Endothelial cell (in vitro differentiated cells): Measurements from ENCODE around the gene ZNF319. TPM values are rescaled to one million over a fixed set of nuclear protein-coding genes. Genes with fewer than 3 reads are reported as not detected.

Experiments
- DNase-seq: peaks from one replicate; pipeline ENCODE4 v3.0.0; 2021; ENCODE audit warnings: low spot score
- H3K27ac Mint-ChIP-seq: one replicate; pipeline ENCODE4 v1.8.0; 2021; ENCODE audit warnings: mixed read lengths, inconsistent platforms; ENCODE audit not compliant: unreplicated experiment
- H3K27me3 Mint-ChIP-seq: one replicate; pipeline ENCODE4 v1.8.0; 2021; ENCODE audit warnings: mild to moderate bottlenecking, moderate library complexity, mixed read lengths, inconsistent platforms; ENCODE audit not compliant: unreplicated experiment
- H3K36me3 Mint-ChIP-seq: one replicate; pipeline ENCODE4 v1.8.0; 2021; ENCODE audit warnings: mild to moderate bottlenecking, low read depth, mixed read lengths, inconsistent platforms; ENCODE audit not compliant: unreplicated experiment
- H3K4me1 Mint-ChIP-seq: one replicate; pipeline ENCODE4 v1.8.0; 2021; ENCODE audit warnings: mild to moderate bottlenecking, mixed read lengths, inconsistent platforms; ENCODE audit not compliant: unreplicated experiment
- H3K4me3 Mint-ChIP-seq: one replicate; pipeline ENCODE4 v1.8.0; 2021; ENCODE audit warnings: mild to moderate bottlenecking, mixed read lengths, inconsistent platforms; ENCODE audit not compliant: unreplicated experiment
- H3K9me3 Mint-ChIP-seq: one replicate; pipeline ENCODE4 v1.8.0; 2021; ENCODE audit warnings: mixed read lengths, inconsistent platforms; ENCODE audit not compliant: unreplicated experiment
- CTCF ChIP-seq: fragments of 200-600 bp; sonication (generic); IDR thresholded peaks from one replicate; pipeline ENCODE4 v1.5.0; 2021; ENCODE audit warnings: antibody characterized with exemption; ENCODE audit not compliant: unreplicated experiment
- total RNA-seq: library from RNA; stranded (reverse); fragmentation: NEBNext Ultra II Directional; extraction: Animal tissue kit (Norgen Biotek cat#: 25700); gene quantifications from one replicate; pipeline ENCODE4 v1.2.1, GENCODE V29; 2021; ENCODE audit not compliant: unreplicated experiment

ZNF319 gene
- total RNA-seq, 1 donor from 2014 or later: 16.1 TPM

- DNase-seq: no peak
- peaks cover 4% of the 10 kb centered on the region for H3K4me1 Mint-ChIP-seq
- no peaks in the 10 kb centered on the region for H3K9me3 Mint-ChIP-seq
- TF ChIP-seq CTCF: no peak
- no peak overlapping the region for H3K27ac Mint-ChIP-seq
- H3K4me3 Mint-ChIP-seq: no peak overlapping the region
- no peaks in the 10 kb centered on the region for H3K36me3 Mint-ChIP-seq
- peaks cover 2% of the 10 kb centered on the region for H3K27me3 Mint-ChIP-seq
Measured at GRCh38 chr16:57971848-57972247, 28.6 kb downstream of the ZNF319 start.

- Mint-ChIP-seq H3K4me1 (peaks cover 4% of the 10 kb centered on the region), H3K9me3 (no peaks in the 10 kb centered on the region), H3K27me3 (peaks cover 4% of the 10 kb centered on the region), H3K4me3 (no peak within 1 kb of the TSS), H3K36me3 (no peaks in the 10 kb centered on the region), H3K27ac (no peak within 1 kb of the TSS)
- no peak for TF ChIP-seq CTCF
- no peak for DNase-seq
Measured at GRCh38 chr16:57970970-57971369, 29.5 kb downstream of the ZNF319 start, which contains the start of gene CNGB1. Gene CNGB1 (minus strand): TSS chr16:57971128. CDS start chr16:57967286, 3,842 bp downstream.

- peaks cover 4% of the 10 kb centered on the region for H3K4me1 Mint-ChIP-seq
- H3K4me3 Mint-ChIP-seq: no peak overlapping the region
- H3K9me3 Mint-ChIP-seq: no peaks in the 10 kb centered on the region
- H3K36me3 Mint-ChIP-seq: no peaks in the 10 kb centered on the region
- DNase-seq: no peak
- peaks cover 6% of the 10 kb centered on the region for H3K27me3 Mint-ChIP-seq
- H3K27ac Mint-ChIP-seq: no peak overlapping the region
- no peak for TF ChIP-seq CTCF
Measured at GRCh38 chr16:57970319-57970718, 30.2 kb downstream of the ZNF319 start.

- Mint-ChIP-seq H3K4me1 (peaks cover 4% of the 10 kb centered on the region), H3K27me3 (peaks cover 8% of the 10 kb centered on the region), H3K36me3 (no peaks in the 10 kb centered on the region), H3K4me3 (no peak overlapping the region), H3K27ac (no peak overlapping the region), H3K9me3 (no peaks in the 10 kb centered on the region)
- no peak for TF ChIP-seq CTCF
- no peak for DNase-seq
Measured at GRCh38 chr16:57969451-57970123, 30.9 kb downstream of the ZNF319 start.

GRCh38 chr16:57967916-57968315, 32.6 kb downstream of the ZNF319 start:
- H3K36me3 Mint-ChIP-seq: no peaks in the 10 kb centered on the region
- no peak overlapping the region for H3K4me3 Mint-ChIP-seq
- no peak overlapping the region for H3K27ac Mint-ChIP-seq
- H3K27me3 Mint-ChIP-seq: peaks cover 9% of the 10 kb centered on the region
- H3K4me1 Mint-ChIP-seq: peaks cover 4% of the 10 kb centered on the region
- TF ChIP-seq CTCF: no peak
- H3K9me3 Mint-ChIP-seq: no peaks in the 10 kb centered on the region
- no peak for DNase-seq
